22Rv1 (cell line): ENCODE measurements around the gene ELP4.

Experiments used
- ZFX ChIP-seq: fragments of 450-650 bp; IDR thresholded peaks from 2 replicates; pipeline ENCODE4 v1.6.1; 2017; ENCODE audit warnings: antibody characterized with exemption, borderline replicate concordance
- TF ChIP-seq, protein P1 (sequence below): fragments of 450-650 bp; IDR thresholded peaks from 2 replicates; pipeline ENCODE4 v1.5.1; 2017; ENCODE audit warnings: mild to moderate bottlenecking

DNA sequence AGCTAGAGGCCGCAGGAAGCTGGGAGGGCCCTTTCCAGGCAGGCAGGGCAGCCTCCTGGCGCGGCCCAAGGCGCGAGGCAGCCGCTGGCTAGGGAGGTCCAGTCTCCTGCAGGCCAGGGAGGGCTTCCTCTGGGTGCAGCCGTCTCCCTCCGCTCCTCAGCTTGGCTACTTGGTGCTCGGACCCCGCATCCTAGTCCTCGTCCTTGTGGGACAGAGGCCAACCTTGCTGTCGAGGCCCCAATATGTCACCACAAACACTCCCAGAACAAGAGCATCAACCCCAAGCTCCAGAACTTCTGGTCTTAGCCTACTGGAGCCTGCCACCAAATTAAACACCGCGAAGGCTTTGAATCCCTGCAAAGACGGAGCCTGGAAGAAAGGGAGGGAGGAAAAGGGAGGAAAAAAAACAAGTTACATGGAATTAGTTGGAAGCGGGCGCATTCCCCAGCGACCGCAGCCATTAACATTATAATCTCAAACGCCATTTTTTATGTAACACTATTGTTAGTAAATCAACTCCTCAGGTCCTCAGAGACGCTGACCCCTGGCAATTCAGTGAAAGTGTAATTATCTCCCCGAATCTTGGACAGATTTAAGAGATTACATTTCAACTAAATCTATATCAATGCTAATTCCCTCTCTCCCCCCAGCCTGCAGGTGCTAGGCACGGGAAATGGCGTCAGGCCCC is 314.2 kb downstream of the ELP4 start:
- TF ChIP-seq, protein P1, sequence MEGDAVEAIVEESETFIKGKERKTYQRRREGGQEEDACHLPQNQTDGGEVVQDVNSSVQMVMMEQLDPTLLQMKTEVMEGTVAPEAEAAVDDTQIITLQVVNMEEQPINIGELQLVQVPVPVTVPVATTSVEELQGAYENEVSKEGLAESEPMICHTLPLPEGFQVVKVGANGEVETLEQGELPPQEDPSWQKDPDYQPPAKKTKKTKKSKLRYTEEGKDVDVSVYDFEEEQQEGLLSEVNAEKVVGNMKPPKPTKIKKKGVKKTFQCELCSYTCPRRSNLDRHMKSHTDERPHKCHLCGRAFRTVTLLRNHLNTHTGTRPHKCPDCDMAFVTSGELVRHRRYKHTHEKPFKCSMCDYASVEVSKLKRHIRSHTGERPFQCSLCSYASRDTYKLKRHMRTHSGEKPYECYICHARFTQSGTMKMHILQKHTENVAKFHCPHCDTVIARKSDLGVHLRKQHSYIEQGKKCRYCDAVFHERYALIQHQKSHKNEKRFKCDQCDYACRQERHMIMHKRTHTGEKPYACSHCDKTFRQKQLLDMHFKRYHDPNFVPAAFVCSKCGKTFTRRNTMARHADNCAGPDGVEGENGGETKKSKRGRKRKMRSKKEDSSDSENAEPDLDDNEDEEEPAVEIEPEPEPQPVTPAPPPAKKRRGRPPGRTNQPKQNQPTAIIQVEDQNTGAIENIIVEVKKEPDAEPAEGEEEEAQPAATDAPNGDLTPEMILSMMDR = no peak
- TF ChIP-seq ZFX = no peak
